CD14-positive monocyte (primary cell): ENCODE measurements around the gene SUGCT. TPM values are rescaled to one million over a fixed set of nuclear protein-coding genes. Genes with fewer than 3 reads are reported as not detected.

Source experiments
- DNase-seq, 3 donors: peaks; one replicate each; pipeline ENCODE4 v3.0.0-alpha.2; 2011 to 2022
- H2AFZ ChIP-seq: 2 replicates; pipeline ENCODE4 v1.6.0; 2012; ENCODE audit warnings: mild to moderate bottlenecking, low read depth, low read length, inconsistent platforms; ENCODE audit not compliant: insufficient read depth, poor library complexity, severe bottlenecking
- H3K27ac ChIP-seq, 2 donors: 1 replicate in 1 of 2; 2 replicates in 1 of 2; pipeline ENCODE4 v1.5.1; 2012 to 2013; ENCODE audit warnings: low read length in 2 of 2, control low read depth in 1 of 2, inconsistent platforms in 1 of 2, low read depth in 1 of 2, mild to moderate bottlenecking in 1 of 2
- H3K27me3 ChIP-seq, 2 donors: one replicate each; pipeline versions ENCODE4 v1.6.0 to v1.6.1; 2011 to 2013; ENCODE audit warnings: low read length in 2 of 2; ENCODE audit not compliant: control insufficient read depth in 2 of 2, insufficient read depth in 2 of 2
- H3K36me3 ChIP-seq, 2 donors: replicated peaks in 1 of 2; 1 replicate in 1 of 2; 2 replicates in 1 of 2; pipeline versions ENCODE4 v1.5.1 to v1.6.1; 2012 to 2013; ENCODE audit warnings: low read length in 2 of 2, control low read depth in 1 of 2, inconsistent platforms in 1 of 2, mild to moderate bottlenecking in 1 of 2; ENCODE audit not compliant: insufficient read depth in 2 of 2, control insufficient read depth in 1 of 2
- H3K4me1 ChIP-seq, 2 donors: 1 replicate in 1 of 2; 2 replicates in 1 of 2; pipeline versions ENCODE4 v1.5.1 to v1.6.1; 2012 to 2013; ENCODE audit warnings: low read length in 2 of 2, control low read depth in 1 of 2, inconsistent platforms in 1 of 2, mild to moderate bottlenecking in 1 of 2, moderate library complexity in 1 of 2; ENCODE audit not compliant: insufficient read depth in 2 of 2, control insufficient read depth in 1 of 2
- H3K4me2 ChIP-seq: replicated peaks from 2 replicates; pipeline ENCODE3; 2012; ENCODE audit warnings: low read length, moderate library complexity, mild to moderate bottlenecking; ENCODE audit not compliant: poor library complexity, severe bottlenecking; ENCODE audit errors: extremely low read depth
- H3K4me3 ChIP-seq, 3 experiments: fragments of 200-600 bp in 1 of 3; sonication (generic) in 1 of 3; replicated peaks in 1 of 3; 1 replicate in 2 of 3; 2 replicates in 1 of 3; pipeline ENCODE4 v1.5.1; 2011 to 2013; ENCODE audit warnings: low read length in 3 of 3, mild to moderate bottlenecking in 3 of 3, control low read depth in 2 of 3, low read depth in 2 of 3, inconsistent platforms in 1 of 3, moderate library complexity in 1 of 3
- H3K79me2 ChIP-seq: 2 replicates; pipeline ENCODE4 v1.6.0; 2012; ENCODE audit warnings: mild to moderate bottlenecking, control low read depth, inconsistent platforms, low read length, moderate library complexity; ENCODE audit not compliant: insufficient read depth
- H3K9ac ChIP-seq: 2 replicates; pipeline ENCODE4 v1.6.0; 2017; ENCODE audit warnings: low read length, mild to moderate bottlenecking; ENCODE audit not compliant: insufficient read depth, poor library complexity, severe bottlenecking
- H3K9me3 ChIP-seq, 2 donors: replicated peaks in 1 of 2; 1 replicate in 1 of 2; 2 replicates in 1 of 2; pipeline versions ENCODE4 v1.5.1 to v1.6.1; 2012 to 2013; ENCODE audit warnings: low read length in 2 of 2, control low read depth in 1 of 2; ENCODE audit not compliant: control insufficient read depth in 1 of 2, insufficient read depth in 1 of 2
- H4K20me1 ChIP-seq: 2 replicates; pipeline ENCODE4 v1.6.0; 2012; ENCODE audit warnings: mild to moderate bottlenecking, low read length, control low read depth, moderate library complexity; ENCODE audit not compliant: insufficient read depth
- H3K27ac Mint-ChIP-seq, 7 donors: one replicate each; pipeline ENCODE4 v1.8.0; 2020; ENCODE audit warnings: mild to moderate bottlenecking in 7 of 7, mixed read lengths in 7 of 7, moderate library complexity in 6 of 7, inconsistent platforms in 2 of 7
- H3K27me3 Mint-ChIP-seq, 3 donors: one replicate each; pipeline ENCODE4 v1.8.0; 2021 to 2022; ENCODE audit warnings: low read depth in 3 of 3, mild to moderate bottlenecking in 3 of 3, mixed read lengths in 3 of 3, moderate library complexity in 3 of 3, inconsistent platforms in 1 of 3
- H3K36me3 Mint-ChIP-seq, 2 donors: one replicate each; pipeline ENCODE4 v1.8.0; 2020; ENCODE audit warnings: mixed read lengths in 2 of 2, inconsistent platforms in 1 of 2, mild to moderate bottlenecking in 1 of 2
- H3K4me1 Mint-ChIP-seq: one replicate; pipeline ENCODE4 v1.8.0; 2020; ENCODE audit warnings: mild to moderate bottlenecking, mixed read lengths
- H3K4me3 Mint-ChIP-seq, 2 donors: one replicate each; pipeline ENCODE4 v1.8.0; 2020; ENCODE audit warnings: mild to moderate bottlenecking in 2 of 2, mixed read lengths in 2 of 2, moderate library complexity in 1 of 2
- H3K9me3 Mint-ChIP-seq, 7 donors: one replicate each; pipeline ENCODE4 v1.8.0; 2020 to 2022; ENCODE audit warnings: mixed read lengths in 7 of 7, mild to moderate bottlenecking in 6 of 7, moderate library complexity in 6 of 7, inconsistent platforms in 2 of 7
- CTCF ChIP-seq: fragments of 200-600 bp; IDR thresholded peaks from one replicate; pipeline ENCODE4 v1.8.0; 2022; ENCODE audit warnings: antibody characterized with exemption, mild to moderate bottlenecking
- intact Hi-C, 2 donors: fragments of 100-400 bp; cut with micrococcal nuclease; formaldehyde crosslinking; loops; one replicate each; pipeline versions ENCODE4 v1.15.0 to v1.15.1; 2023
- polyA plus RNA-seq, 3 donors: library from polyadenylated mRNA; depleted of rRNA in 1 of 3; unstranded in 2 of 3; stranded (reverse) in 1 of 3; fragments of 300-500 nt in 2 of 3; fragments of >200 nt in 1 of 3; fragmentation: Illumina TruSeq in 2 of 3; gene quantifications; 1 replicate in 2 of 3; 2 replicates in 1 of 3; pipeline ENCODE4 v1.2.3, GENCODE V29; 2012 to 2021

The SUGCT gene
- polyA plus RNA-seq, 3 donors: not detected

- Histone ChIP-seq H3K9ac (no peak overlapping the region), H3K4me1 (peaks cover 5 to 7% of the 10 kb centered on the region in 2 donors), H3K79me2 (no peaks in the 10 kb centered on the region), H3K4me3 (no peak overlapping the region), H3K27ac (no peak overlapping the region), H3K9me3 (no peaks in the 10 kb centered on the region), H4K20me1 (no peaks in the 10 kb centered on the region), H3K4me2 (no peak overlapping the region), H3K36me3 (no peaks in the 10 kb centered on the region), H2AFZ (no peak overlapping the region), H3K27me3 (no peaks in the 10 kb centered on the region)
- no peak for TF ChIP-seq CTCF
- Mint-ChIP-seq H3K27ac (no peak overlapping the region), H3K36me3 (no peaks in the 10 kb centered on the region), H3K9me3 (peaks cover 0 to 4% (median 0%) of the 10 kb centered on the region in 7 donors), H3K27me3 (no peaks in the 10 kb centered on the region), H3K4me1 (peaks cover 10% of the 10 kb centered on the region), H3K4me3 (no peak overlapping the region)
- no peak for DNase-seq
- intact Hi-C loops: no loop called here
Observed at GRCh38 chr7:40805361-40805760, 670.6 kb downstream of the SUGCT start.

GRCh38 chr7:40808378-40808942 lies 673.7 kb downstream of the SUGCT start:
- Histone ChIP-seq H3K9me3 (no peaks in the 10 kb centered on the region), H3K27ac (no peak overlapping the region), H3K36me3 (no peaks in the 10 kb centered on the region), H2AFZ (no peak overlapping the region), H3K9ac (no peak overlapping the region), H3K4me2 (no peak overlapping the region), H3K4me1 (no peaks in the 10 kb centered on the region), H3K79me2 (no peaks in the 10 kb centered on the region), H3K4me3 (no peak overlapping the region), H4K20me1 (no peaks in the 10 kb centered on the region), H3K27me3 (no peaks in the 10 kb centered on the region)
- DNase-seq: no peak
- H3K4me1 Mint-ChIP-seq: no peaks in the 10 kb centered on the region
- TF ChIP-seq CTCF: no peak
- no peak overlapping the region for H3K27ac Mint-ChIP-seq
- intact Hi-C loops: no loop called here
- no peak overlapping the region for H3K4me3 Mint-ChIP-seq
- no peaks in the 10 kb centered on the region for H3K27me3 Mint-ChIP-seq
- peaks cover 0 to 14% (median 9%) of the 10 kb centered on the region in 7 donors for H3K9me3 Mint-ChIP-seq
- no peaks in the 10 kb centered on the region for H3K36me3 Mint-ChIP-seq
